MM.1S (cell line): Measurements from ENCODE around the gene SPIRE2.

Experiments
- EZH2 ChIP-seq: fragments of 300-600 bp; sonication (generic); optimal IDR thresholded peaks from 2 replicates; pipeline ENCODE3; 2017; ENCODE audit warnings: low read depth, mild to moderate bottlenecking, antibody characterized with exemption, low read length, mixed read lengths
- EZH2phosphoT487 ChIP-seq: fragments of 300-600 bp; sonication (generic); IDR thresholded peaks from 2 replicates; pipeline ENCODE4 v1.6.1; 2018; ENCODE audit warnings: antibody characterized with exemption, low read length
- TF ChIP-seq, protein P1 (sequence below): fragments of 300-600 bp; sonication (generic); IDR thresholded peaks from 2 replicates; pipeline ENCODE4 v1.5.1; 2016; ENCODE audit warnings: antibody characterized with exemption, low read length, mixed read lengths

DNA sequence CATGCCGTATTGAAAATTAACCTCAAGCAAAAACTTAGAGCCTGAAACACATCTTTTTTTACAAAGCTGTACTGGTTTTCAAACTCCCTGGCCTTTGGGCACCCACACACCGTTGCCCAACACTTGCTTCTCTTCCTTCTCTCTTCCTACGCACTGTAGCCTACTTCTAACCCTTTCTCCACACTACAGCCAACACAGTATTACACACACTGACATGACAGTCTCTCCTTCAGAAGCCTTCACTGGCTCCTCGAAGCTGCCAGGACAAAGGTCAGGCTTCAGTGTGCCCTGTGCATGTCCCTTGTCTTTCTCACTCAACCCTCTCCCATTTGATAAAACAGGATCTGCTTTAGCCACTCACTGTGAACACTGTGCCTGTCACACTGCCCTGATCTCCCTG, 19.8 kb upstream of the SPIRE2 start:
- TF ChIP-seq, protein P1, sequence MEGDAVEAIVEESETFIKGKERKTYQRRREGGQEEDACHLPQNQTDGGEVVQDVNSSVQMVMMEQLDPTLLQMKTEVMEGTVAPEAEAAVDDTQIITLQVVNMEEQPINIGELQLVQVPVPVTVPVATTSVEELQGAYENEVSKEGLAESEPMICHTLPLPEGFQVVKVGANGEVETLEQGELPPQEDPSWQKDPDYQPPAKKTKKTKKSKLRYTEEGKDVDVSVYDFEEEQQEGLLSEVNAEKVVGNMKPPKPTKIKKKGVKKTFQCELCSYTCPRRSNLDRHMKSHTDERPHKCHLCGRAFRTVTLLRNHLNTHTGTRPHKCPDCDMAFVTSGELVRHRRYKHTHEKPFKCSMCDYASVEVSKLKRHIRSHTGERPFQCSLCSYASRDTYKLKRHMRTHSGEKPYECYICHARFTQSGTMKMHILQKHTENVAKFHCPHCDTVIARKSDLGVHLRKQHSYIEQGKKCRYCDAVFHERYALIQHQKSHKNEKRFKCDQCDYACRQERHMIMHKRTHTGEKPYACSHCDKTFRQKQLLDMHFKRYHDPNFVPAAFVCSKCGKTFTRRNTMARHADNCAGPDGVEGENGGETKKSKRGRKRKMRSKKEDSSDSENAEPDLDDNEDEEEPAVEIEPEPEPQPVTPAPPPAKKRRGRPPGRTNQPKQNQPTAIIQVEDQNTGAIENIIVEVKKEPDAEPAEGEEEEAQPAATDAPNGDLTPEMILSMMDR, result no peak
- no peak for TF ChIP-seq EZH2
- no peak for TF ChIP-seq EZH2phosphoT487
